Hepatic stellate cell (primary cell): ENCODE measurements around the gene NAIF1.

Source experiments
- DNase-seq: peaks from one replicate; pipeline ENCODE4 v3.0.0; 2011; ENCODE audit warnings: low spot score

NAIF1 gene

GRCh38 chr9:128102196-128102595 lies 35.1 kb upstream of the NAIF1 start:
- no peak for DNase-seq

GRCh38 chr9:128101690-128102089 lies 34.6 kb upstream of the NAIF1 start:
- DNase-seq: peak; percentile 42

GRCh38 chr9:128101231-128101661 lies 34.1 kb upstream of the NAIF1 start:
- DNase-seq: no peak

- no peak for DNase-seq
Measured at GRCh38 chr9:128100581-128100980, 33.5 kb upstream of the NAIF1 start.

- no peak for DNase-seq
Measured at GRCh38 chr9:128099932-128100491, 32.9 kb upstream of the NAIF1 start.

GRCh38 chr9:128099231-128099931 lies 32.3 kb upstream of the NAIF1 start:
- DNase-seq: peak; percentile 51

GRCh38 chr9:128098297-128099230 lies 31.4 kb upstream of the NAIF1 start:
- peak; percentile 87 for DNase-seq

- no peak for DNase-seq
Measured at GRCh38 chr9:128097543-128098296, 30.6 kb upstream of the NAIF1 start.

- no peak for DNase-seq
Measured at GRCh38 chr9:128096616-128097536, 29.8 kb upstream of the NAIF1 start.

- no peak for DNase-seq
Measured at GRCh38 chr9:128094950-128095544, 27.9 kb upstream of the NAIF1 start.

GRCh38 chr9:128094166-128094949 lies 27.2 kb upstream of the NAIF1 start:
- DNase-seq: peak; percentile 93

GRCh38 chr9:128093011-128093410 lies 25.9 kb upstream of the NAIF1 start:
- DNase-seq: no peak

- no peak for DNase-seq
Measured at GRCh38 chr9:128092199-128092977, 25.3 kb upstream of the NAIF1 start.

- no peak for DNase-seq
Measured at GRCh38 chr9:128091571-128091970, 24.5 kb upstream of the NAIF1 start.

GRCh38 chr9:128091144-128091543 lies 24.0 kb upstream of the NAIF1 start:
- peak; percentile 72 for DNase-seq

GRCh38 chr9:128089299-128089698 lies 22.2 kb upstream of the NAIF1 start:
- DNase-seq: no peak

- no peak for DNase-seq
Measured at GRCh38 chr9:128088253-128088945, 21.3 kb upstream of the NAIF1 start.

GRCh38 chr9:128087262-128087661 lies 20.1 kb upstream of the NAIF1 start:
- no peak for DNase-seq
